HG02943 (cell line): ENCODE measurements around the gene ITGAD.

Experiments used
- ATAC-seq: cut with Tn5 transposase; IDR thresholded peaks from one replicate; pipeline ENCODE4 v1.9.1; 2021; ENCODE audit warnings: mild to moderate bottlenecking, low read depth, moderate library complexity; ENCODE audit not compliant: unreplicated experiment

Gene ITGAD

GRCh38 chr16:31458073-31458843 lies 65.1 kb downstream of the ITGAD start:
- no peak for ATAC-seq

DNA sequence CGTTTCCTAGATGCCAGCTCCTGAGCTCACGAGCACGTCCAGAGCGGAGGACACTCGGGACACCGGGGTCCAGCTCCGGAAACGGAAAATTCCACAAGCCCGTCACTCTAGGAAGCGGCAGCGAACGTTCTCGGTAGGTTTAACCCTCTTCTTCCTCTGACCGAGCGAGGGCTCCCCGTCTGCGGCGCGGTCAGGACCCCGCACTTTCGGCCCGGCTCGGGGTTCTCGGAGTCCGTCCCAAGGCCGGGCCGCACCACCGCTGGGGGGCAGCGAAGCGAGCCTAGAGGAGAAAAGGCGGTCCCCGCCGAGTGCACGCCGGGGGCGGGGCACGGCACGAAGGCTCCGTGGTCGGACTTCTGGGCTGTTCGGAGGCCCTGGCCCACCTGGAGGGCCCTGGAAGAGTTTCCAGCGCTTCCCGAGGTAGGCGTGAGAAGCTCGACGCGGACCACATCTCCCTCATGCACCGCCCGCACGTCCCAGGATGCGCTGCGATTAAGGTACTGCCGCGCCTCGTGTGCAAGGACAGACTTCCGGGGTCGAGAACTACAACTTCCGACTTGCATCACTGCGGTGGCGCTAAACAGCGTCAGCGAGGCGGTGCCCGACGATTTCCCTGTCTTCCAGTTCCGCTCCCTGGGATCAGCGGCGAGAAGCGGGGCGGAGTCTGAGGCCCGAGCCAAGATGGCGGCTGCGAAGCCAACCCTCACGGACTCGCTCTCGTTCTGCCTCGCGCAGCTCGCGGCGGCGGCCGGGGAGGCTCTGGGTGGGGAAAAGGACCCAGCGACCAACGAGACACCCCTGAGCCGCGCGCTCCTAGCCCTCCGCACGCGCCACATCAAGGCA lies 65.9 kb downstream of the ITGAD start, which contains the start of gene ARMC5:
Gene ARMC5, plus strand, starts transcription at position 658 of the 843 bp plus-strand sequence. Its CDS starts 24 bp downstream, at position 682.
- peak; percentile 73 for ATAC-seq

GRCh38 chr16:31459687-31460581 lies 66.8 kb downstream of the ITGAD start:
- ATAC-seq, result peak; percentile 73

DNA sequence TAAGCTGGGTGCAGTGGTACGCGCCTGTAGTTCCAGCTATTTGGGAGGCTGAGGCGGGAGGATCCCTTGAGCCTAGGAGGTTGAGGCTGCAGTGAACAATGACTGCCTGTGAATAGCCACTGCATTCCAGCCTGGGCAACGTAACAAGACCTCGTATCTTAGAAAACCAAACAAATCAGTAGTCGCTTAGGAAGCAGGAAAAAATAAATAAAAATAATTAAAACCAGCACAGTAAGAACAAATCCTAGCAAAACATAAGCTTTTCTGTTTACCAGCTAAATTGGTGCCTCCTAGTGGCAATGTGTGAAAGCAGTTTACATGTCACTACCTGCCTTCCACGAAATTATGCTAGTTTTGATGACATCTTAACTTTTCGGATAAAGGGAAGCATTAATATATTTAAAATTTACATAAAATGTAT lies 67.5 kb downstream of the ITGAD start:
- no peak for ATAC-seq

GRCh38 chr16:31461201-31461920 lies 68.2 kb downstream of the ITGAD start:
- ATAC-seq, result no peak

DNA sequence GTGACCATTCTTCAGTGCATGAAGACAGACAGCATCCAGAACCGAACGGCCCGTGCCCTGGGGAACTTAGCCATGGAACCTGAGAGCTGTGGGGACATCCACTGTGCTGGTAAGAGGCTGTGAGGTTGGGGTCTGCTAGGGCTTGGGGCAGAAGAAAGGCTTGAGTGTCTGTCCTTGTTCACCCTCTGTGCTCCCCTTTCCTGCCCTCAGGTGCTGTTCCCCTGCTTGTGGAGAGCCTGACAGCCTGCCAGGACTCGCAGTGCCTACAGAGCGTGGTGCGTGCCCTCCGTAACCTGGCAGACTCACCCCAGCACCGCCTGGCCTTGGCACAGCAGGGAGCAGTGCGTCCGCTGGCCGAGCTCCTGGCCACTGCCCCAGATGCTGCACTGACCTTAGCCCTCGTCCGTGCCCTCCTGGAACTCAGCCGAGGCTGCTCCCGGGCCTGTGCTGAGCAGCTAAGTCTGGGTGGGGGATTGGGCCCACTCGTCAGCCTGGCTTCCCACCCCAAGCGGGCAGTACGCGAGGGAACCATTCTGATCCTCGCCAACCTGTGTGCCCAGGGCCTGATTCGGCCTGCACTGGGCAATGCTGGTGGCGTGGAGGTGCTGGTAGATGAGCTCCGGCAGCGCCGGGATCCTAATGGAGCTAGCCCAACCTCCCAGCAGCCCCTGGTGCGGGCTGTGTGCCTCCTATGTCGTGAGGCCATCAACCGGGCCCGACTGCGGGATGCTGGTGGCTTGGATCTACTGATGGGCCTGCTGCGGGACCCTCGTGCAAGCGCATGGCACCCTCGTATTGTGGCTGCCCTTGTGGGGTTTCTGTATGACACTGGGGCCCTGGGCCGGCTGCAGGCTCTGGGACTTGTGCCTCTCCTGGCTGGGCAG lies 69.0 kb downstream of the ITGAD start:
- ATAC-seq, result no peak

GRCh38 chr16:31464348-31464769 lies 71.2 kb downstream of the ITGAD start:
- ATAC-seq, result no peak

DNA sequence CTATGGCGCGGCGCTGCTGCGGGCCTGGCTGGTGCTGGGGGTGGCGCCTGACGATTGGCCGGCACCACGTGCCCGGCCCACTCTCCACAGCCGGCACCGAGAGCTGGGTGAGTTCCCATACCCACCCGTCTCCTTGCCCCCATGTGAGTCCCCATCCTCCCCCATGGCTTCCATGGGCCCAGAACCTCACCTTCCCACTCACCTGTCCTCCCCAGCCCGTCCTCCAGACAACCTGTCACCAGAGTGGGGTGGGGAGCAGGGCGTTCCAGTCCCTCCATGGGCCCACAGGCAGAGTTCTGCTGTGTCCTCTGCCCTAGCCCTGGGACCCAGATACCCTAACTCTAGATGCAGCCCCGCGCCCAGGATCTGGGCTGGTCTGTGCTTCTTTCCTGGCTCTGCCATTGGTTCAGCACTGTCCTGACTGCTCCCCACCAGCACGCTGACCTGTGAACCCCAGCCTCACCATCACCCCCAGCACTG lies 71.7 kb downstream of the ITGAD start:
- no peak for ATAC-seq

DNA sequence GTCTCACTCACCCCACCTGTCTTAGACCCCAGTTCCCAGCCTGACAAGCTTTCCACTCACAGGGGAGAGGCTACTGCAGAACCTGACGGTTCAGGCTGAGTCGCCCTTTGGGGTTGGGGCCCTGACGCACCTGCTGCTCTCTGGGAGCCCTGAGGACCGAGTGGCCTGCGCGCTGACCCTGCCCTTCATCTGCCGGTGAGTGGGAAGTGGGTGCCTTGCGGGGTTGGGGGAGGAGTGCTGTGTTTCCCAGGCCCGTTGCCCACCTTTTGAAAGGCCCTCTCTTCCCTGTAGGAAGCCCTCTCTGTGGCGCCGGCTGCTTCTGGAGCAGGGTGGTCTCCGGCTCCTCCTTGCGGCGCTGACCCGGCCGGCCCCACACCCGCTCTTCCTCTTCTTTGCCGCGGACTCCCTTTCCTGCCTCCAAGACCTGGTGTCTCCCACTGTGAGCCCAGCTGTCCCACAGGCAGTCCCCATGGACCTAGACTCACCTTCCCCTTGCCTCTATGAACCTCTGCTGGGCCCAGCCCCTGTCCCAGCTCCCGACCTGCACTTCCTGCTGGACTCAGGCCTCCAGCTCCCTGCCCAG lies 72.7 kb downstream of the ITGAD start:
- no peak for ATAC-seq

DNA sequence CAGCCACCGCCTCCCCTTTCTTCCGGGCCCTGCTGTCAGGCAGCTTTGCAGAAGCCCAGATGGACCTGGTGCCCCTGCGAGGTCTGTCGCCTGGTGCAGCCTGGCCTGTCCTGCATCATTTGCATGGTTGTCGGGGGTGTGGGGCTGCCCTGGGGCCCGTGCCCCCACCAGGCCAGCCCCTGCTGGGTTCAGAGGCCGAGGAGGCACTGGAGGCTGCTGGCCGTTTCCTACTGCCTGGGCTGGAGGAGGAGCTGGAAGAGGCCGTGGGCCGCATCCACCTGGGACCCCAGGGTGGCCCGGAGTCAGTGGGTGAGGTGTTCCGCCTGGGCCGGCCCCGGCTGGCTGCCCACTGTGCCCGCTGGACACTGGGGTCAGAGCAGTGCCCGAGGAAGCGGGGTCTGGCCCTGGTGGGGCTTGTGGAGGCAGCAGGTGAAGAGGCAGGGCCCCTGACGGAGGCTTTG lies 73.3 kb downstream of the ITGAD start:
- no peak for ATAC-seq

GRCh38 chr16:31467151-31467773 lies 74.1 kb downstream of the ITGAD start:
- no peak for ATAC-seq

- no peak for ATAC-seq
These were observed 74.7 kb downstream of the ITGAD start for GRCh38 chr16:31467858-31468257.

- no peak for ATAC-seq
These were observed 77.5 kb downstream of the ITGAD start for GRCh38 chr16:31470615-31471014.

DNA sequence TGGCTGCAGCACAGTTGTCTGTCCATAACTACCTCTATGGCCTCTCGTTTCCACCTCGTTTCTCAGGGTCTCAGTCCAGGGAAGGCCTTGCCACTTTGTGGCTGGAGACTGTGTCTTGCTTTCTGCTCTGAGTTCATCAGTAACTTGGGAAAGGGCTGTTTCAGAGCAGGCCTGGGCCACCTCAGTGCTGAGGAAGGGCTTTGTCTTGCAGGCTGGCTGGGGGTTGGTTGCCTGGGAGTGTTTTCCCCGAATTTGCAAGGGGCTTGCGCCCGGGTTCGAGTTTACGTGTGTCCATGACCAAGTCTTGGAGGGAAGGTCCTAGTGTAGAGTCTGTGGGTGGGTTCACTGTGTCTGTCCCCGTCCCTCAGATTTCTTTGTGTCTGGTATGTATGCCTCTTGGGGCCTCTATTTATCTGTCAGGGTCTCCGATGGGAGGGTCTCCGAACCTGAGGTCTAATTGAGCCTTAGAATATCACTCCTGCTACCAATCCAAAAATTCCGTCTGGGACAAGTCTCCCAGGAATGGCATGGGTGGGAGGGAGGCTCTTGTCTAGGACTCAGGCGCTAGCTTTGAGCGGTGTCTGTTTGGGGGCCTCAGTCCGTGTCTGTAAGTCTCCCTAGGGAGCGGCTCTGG lies 78.2 kb downstream of the ITGAD start:
- no peak for ATAC-seq

- ATAC-seq, result no peak
These were observed 79.0 kb downstream of the ITGAD start, which contains the start of gene TGFB1I1 for GRCh38 chr16:31471875-31472708. Gene TGFB1I1, plus strand, starts transcription at chr16:31472152. Its CDS starts 37 bp downstream, at chr16:31472189.

GRCh38 chr16:31472709-31473203 lies 79.6 kb downstream of the ITGAD start:
- ATAC-seq, result no peak
